KOPT-K1 (cell line): ENCODE data around the gene SYDE2.

Experiments
- H3K27ac ChIP-seq: fragments of 200-600 bp; sonication (generic); 2 replicates; pipeline ENCODE4 v1.5.1; 2016; ENCODE audit warnings: antibody characterized with exemption, mild to moderate bottlenecking, low read depth, low read length; ENCODE audit not compliant: poor library complexity, severe bottlenecking
- H3K36me3 ChIP-seq: fragments of 200-600 bp; sonication (generic); 2 replicates; pipeline ENCODE4 v1.5.1; 2017; ENCODE audit warnings: antibody characterized with exemption, mild to moderate bottlenecking, low read length, moderate library complexity; ENCODE audit not compliant: insufficient read depth
- H3K9me3 ChIP-seq: fragments of 200-600 bp; sonication (generic); 2 replicates; pipeline ENCODE4 v1.5.1; 2017; ENCODE audit warnings: antibody characterized with exemption, low read length, mild to moderate bottlenecking; ENCODE audit not compliant: insufficient read depth, poor library complexity, severe bottlenecking

SYDE2 gene

DNA sequence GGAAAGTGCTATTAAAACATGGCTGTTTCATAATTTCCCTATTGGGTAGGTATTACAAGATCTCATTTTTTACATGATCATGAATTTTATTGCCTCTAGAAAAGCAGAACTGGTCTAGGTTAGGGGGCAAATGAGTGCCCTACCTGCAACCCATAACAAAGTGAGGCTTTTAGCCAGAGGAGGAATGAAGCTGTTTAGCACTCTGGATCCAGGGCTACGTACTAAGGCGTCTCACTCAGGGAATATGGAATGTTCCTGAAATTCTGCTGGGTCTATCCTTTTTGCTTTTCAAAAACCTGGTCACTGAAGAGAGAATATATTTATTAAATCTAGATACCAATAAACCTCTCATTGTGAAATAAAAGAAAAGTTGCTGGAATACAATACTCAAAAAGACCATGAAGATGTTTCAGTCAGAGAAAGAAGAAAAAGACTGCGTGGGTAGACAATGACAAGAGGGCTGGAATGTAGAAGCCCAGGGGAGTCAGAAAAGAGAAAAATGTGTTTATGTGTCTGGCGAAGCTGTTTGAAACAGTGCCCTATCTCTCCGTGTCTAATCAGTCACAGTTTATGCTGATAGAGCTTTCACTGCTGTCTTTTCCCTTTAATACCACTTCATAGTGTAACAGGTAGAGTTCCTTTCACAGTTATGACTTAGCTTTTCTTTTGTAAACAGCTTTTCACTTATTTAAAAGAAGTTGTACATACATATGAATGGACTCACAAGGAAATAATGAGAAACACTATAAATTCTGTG, 25.0 kb upstream of the SYDE2 start:
- H3K27ac ChIP-seq: no peak overlapping the region
- no peaks in the 10 kb centered on the region for H3K36me3 ChIP-seq
- no peaks in the 10 kb centered on the region for H3K9me3 ChIP-seq

GRCh38 chr1:85224734-85225623, 24.2 kb upstream of the SYDE2 start:
- Histone ChIP-seq H3K27ac (no peak overlapping the region), H3K9me3 (no peaks in the 10 kb centered on the region), H3K36me3 (no peaks in the 10 kb centered on the region)

DNA sequence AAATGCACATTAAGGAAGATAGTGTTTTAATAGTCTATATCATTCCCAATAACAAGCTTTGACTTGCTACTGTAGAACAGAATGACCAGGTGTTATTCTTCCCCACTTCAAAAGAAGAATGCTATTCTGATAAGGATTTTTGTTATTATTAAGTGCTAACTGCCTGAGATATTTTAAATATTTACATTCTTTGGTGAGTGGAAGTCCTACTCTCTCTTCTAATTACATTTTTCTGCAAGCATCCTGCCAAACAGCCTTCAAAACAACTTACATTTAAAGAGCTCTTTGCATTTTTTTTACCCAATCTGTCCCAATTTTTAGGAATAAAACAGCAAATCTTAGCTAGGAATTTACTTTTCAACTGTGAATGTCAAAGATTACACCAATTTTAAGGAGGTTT, 23.5 kb upstream of the SYDE2 start:
- H3K9me3 ChIP-seq: no peaks in the 10 kb centered on the region
- no peak overlapping the region for H3K27ac ChIP-seq
- H3K36me3 ChIP-seq: no peaks in the 10 kb centered on the region

DNA sequence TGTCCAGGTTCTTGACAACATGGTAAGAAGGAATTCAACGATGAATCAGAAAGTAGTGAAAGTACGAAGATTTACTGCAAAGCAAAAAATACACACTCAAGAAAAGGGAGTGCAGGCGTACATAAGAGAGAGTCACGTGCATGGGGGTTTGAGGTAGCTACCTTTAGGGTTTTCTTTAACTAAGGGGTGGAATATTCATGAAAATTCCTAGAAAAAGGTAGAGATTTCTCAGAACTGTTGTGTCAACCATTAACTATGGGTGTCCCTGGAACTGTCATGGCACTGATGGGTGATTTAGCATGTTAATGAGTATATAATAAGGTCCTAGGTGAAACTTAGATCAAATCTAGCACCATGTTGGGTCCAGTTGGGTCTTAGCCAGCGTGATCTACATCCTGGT, 22.5 kb upstream of the SYDE2 start:
- no peak overlapping the region for H3K27ac ChIP-seq
- H3K9me3 ChIP-seq: no peaks in the 10 kb centered on the region
- no peaks in the 10 kb centered on the region for H3K36me3 ChIP-seq

DNA sequence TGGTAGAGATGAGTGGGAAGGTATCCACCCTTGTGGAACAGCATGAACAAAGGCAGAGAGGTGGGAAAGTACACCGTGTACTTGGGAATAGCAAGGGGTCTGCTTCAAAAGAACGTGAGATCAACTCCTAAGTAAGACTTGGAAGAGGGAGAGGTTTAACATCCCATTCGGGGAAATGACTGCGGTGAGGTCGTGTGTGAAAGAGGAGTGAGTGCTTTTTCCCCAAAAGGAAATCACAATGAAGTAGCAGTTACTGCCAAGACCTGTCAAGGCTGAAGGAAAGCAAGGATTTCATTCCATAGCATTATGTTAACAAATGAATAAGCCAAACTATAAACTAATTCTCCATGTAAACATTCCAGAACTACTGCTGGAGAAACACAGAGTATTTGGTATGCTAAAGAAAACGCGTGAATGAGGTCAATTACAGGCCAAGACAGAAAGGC, 20.0 kb upstream of the SYDE2 start:
- H3K36me3 ChIP-seq: no peaks in the 10 kb centered on the region
- no peak overlapping the region for H3K27ac ChIP-seq
- H3K9me3 ChIP-seq: no peaks in the 10 kb centered on the region

GRCh38 chr1:85219853-85220610, 19.2 kb upstream of the SYDE2 start:
- Histone ChIP-seq H3K9me3 (no peaks in the 10 kb centered on the region), H3K36me3 (no peaks in the 10 kb centered on the region), H3K27ac (no peak overlapping the region)

DNA sequence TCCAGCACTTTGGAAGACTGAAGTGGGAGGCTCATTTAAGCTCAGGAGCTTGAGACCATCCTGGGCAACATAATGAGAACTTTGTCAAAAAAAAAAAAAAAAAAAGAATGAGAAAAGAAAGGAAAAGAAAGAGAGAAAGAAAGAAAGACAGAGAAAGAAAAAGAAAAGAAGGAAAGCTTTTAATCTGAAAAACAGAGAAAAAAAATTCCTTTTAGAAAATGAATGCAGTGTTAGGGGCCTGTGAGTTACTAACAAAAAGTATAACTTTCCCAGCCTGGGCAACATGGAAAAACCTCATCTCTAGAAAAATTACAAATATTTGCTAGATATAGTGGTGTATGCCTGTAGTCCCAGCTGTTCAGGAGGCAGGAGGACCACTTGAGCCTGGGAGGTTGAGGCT, 15.9 kb upstream of the SYDE2 start:
- Histone ChIP-seq H3K9me3 (no peaks in the 10 kb centered on the region), H3K36me3 (no peaks in the 10 kb centered on the region), H3K27ac (no peak overlapping the region)

DNA sequence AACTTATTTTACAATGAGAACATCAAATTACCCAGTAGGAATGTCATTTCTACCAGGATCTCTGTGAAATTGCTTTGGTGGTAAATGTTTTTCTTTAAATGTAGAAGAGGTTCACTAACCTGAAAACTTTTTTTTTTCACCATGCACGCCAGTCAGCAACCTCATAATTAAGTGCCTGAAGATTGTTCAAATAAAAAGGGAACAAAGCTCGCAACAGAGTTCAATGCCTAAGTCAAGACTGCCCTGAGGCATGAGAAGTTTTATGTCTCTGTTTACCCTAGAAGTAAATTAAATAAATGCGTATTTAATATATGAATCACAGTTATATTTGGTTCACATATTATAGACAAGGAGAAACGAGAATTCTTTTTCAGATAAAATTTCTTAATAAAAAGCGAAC, 13.8 kb upstream of the SYDE2 start:
- Histone ChIP-seq H3K36me3 (no peaks in the 10 kb centered on the region), H3K27ac (no peak overlapping the region), H3K9me3 (no peaks in the 10 kb centered on the region)

DNA sequence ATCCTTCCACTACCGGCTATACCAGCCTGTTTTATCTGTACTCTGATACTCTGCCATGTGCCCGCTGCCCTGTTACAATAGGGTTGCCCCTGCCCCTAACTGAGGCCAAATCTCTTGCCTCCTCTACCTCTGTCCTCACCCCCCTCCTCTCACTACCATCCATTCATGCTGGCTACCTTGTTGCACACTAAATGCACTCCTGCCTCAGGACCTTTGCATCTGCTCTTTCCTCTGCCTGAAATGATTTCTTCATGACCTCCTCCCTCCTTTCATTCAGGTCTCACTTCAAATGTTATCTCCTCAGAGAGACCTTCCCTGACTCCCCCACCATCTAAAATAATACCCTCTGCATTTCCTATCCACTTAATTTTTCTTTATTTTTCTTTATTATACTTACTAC, 7.7 kb upstream of the SYDE2 start:
- no peaks in the 10 kb centered on the region for H3K36me3 ChIP-seq

GRCh38 chr1:85203573-85204171, 2.9 kb upstream of the SYDE2 start:
- H3K36me3 ChIP-seq: no peaks in the 10 kb centered on the region
- no peaks in the 10 kb centered on the region for H3K9me3 ChIP-seq
- H3K27ac ChIP-seq: no peak overlapping the region

More for the DNA sequence above, 7.7 kb upstream of the SYDE2 start:
- no peak overlapping the region for H3K27ac ChIP-seq
- no peaks in the 10 kb centered on the region for H3K9me3 ChIP-seq

- no peaks in the 10 kb centered on the region for H3K9me3 ChIP-seq
Observed at GRCh38 chr1:85202864-85203255, 2.0 kb upstream of the SYDE2 start.

DNA sequence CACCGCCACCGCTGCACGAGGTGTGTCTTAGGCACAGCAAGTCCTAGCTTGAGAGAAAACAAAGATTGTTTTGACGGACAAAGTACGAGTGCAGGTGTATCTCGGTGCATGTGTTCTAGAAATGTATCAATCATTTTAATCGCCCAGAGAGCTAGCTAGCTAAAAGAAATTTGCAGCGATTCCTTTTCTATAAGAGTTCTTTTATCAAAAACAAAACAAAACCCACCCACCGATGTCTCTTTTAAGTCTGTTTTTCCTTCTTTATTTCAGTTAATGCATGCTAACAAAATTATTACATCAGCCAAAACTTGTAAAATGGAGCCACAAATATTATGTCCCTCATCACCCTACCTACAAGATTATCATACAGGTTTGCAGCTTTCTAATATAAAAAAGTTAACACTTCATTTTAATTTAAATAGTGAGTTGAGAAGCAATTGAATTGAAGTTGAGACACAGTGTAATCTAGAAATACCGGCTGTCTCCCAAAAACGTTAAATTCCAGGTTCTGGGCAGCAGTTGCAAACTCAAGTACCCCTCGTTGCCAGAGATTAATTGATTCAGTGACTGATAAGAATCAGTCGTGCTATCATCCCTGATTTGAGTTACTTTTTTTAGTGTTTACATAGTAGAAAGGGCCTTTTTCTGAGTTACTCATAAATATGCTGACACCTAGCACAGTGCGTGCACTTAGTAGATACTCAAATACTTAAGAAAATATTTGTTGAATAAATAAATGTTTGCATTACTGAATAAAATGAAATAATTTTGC, 1.5 kb upstream of the SYDE2 start:
- H3K27ac ChIP-seq: peak overlapping the region; percentile 63
- no peaks in the 10 kb centered on the region for H3K36me3 ChIP-seq
- no peaks in the 10 kb centered on the region for H3K9me3 ChIP-seq

More at GRCh38 chr1:85202864-85203255, 2.0 kb upstream of the SYDE2 start:
- no peaks in the 10 kb centered on the region for H3K36me3 ChIP-seq
- H3K27ac ChIP-seq: no peak overlapping the region

GRCh38 chr1:85201340-85202091, 700 bp upstream of the SYDE2 start:
- Histone ChIP-seq H3K27ac (peak overlapping the region; percentile 63), H3K9me3 (no peaks in the 10 kb centered on the region), H3K36me3 (no peaks in the 10 kb centered on the region)
